Stimulated activated naive CD8-positive, alpha-beta T cell treated with anti-CD3 and anti-CD28 coated beads, Interleukin-15, amount 100 ng/mL, for 72 hours (primary cell): ENCODE data around the gene FAM216A.
A peak's percentile ranks its signal among the peaks of the same experiment; 100 is the strongest.
"Not testable (repeated sequence)": the region's sequence is repeated elsewhere in the genome, so short reads cannot be mapped to it uniquely, and the experiment has no call there.

Source experiments
- ATAC-seq: fragments of 150-1000 bp; cut with Tn5 transposase; 2 replicates; pipeline ENCODE4 v1.10.0; 2021; ENCODE audit warnings: mild to moderate bottlenecking, moderate library complexity
- DNase-seq, 2 donors: peaks; one replicate each; pipeline ENCODE4 v3.0.0; 2021 to 2022
- H3K27ac Mint-ChIP-seq, 2 donors: one replicate each; pipeline ENCODE4 v1.8.0; 2022; ENCODE audit warnings: mild to moderate bottlenecking in 2 of 2, mixed read lengths in 2 of 2, moderate library complexity in 2 of 2
- H3K27me3 Mint-ChIP-seq: one replicate; pipeline ENCODE4 v1.8.0; 2022; ENCODE audit warnings: mixed read lengths
- H3K4me1 Mint-ChIP-seq: one replicate; pipeline ENCODE4 v1.8.0; 2022; ENCODE audit warnings: mild to moderate bottlenecking, mixed read lengths
- H3K4me3 Mint-ChIP-seq, 2 donors: one replicate each; pipeline ENCODE4 v1.8.0; 2022; ENCODE audit warnings: mild to moderate bottlenecking in 2 of 2, mixed read lengths in 2 of 2, moderate library complexity in 1 of 2
- H3K9me3 Mint-ChIP-seq, 2 donors: one replicate each; pipeline ENCODE4 v1.8.0; 2022; ENCODE audit warnings: mixed read lengths in 2 of 2

Gene FAM216A

GRCh38 chr12:110465024-110465423 lies 3.6 kb upstream of the FAM216A start:
- Mint-ChIP-seq H3K27ac (no peak overlapping the region), H3K9me3 (no peaks in the 10 kb centered on the region), H3K4me3 (no peak overlapping the region), H3K4me1 (peaks cover 38% of the 10 kb centered on the region), H3K27me3 (no peaks in the 10 kb centered on the region)
- ATAC-seq (no peak), DNase-seq (no peak)

- H3K9me3 Mint-ChIP-seq, ATAC-seq, H3K4me3 Mint-ChIP-seq, H3K27ac Mint-ChIP-seq, DNase-seq, H3K27me3 Mint-ChIP-seq: not testable (repeated sequence)
- H3K4me1 Mint-ChIP-seq: peaks cover 45% of the 10 kb centered on the region
Observed at GRCh38 chr12:110465765-110466164, 2.9 kb upstream of the FAM216A start.

GRCh38 chr12:110466791-110467190 lies 1.9 kb upstream of the FAM216A start:
- no peak for DNase-seq
- Mint-ChIP-seq H3K27ac (no peak overlapping the region), H3K4me1 (peaks cover 56% of the 10 kb centered on the region), H3K4me3 (peak overlapping the region; percentile 90 to 100), H3K9me3 (no peaks in the 10 kb centered on the region), H3K27me3 (no peaks in the 10 kb centered on the region)
- ATAC-seq: no peak

- ATAC-seq: peak; percentile 0
- no peaks in the 10 kb centered on the region for H3K9me3 Mint-ChIP-seq
- no peaks in the 10 kb centered on the region for H3K27me3 Mint-ChIP-seq
- H3K27ac Mint-ChIP-seq: peak overlapping the region; percentile 98 to 99
- H3K4me3 Mint-ChIP-seq: peak overlapping the region; percentile 90 to 100
- no peak for DNase-seq
- H3K4me1 Mint-ChIP-seq: peaks cover 56% of the 10 kb centered on the region
Observed at GRCh38 chr12:110467847-110468213, 815 bp upstream of the FAM216A start.

GRCh38 chr12:110475426-110475825 lies 6.8 kb downstream of the FAM216A start:
- Mint-ChIP-seq H3K27me3 (no peaks in the 10 kb centered on the region), H3K27ac (no peak overlapping the region), H3K4me3 (no peak overlapping the region), H3K4me1 (peaks cover 31% of the 10 kb centered on the region), H3K9me3 (no peaks in the 10 kb centered on the region)
- DNase-seq (no peak), ATAC-seq (no peak)

- DNase-seq (no peak), ATAC-seq (no peak)
- H3K27me3 Mint-ChIP-seq: no peaks in the 10 kb centered on the region
- H3K4me3 Mint-ChIP-seq: peak overlapping the region; percentile 71 to 81
- H3K4me1 Mint-ChIP-seq: peaks cover 32% of the 10 kb centered on the region
- peak overlapping the region; percentile 90 to 97 for H3K27ac Mint-ChIP-seq
- no peaks in the 10 kb centered on the region for H3K9me3 Mint-ChIP-seq
Observed at GRCh38 chr12:110498984-110499706, 30.5 kb downstream of the FAM216A start.

GRCh38 chr12:110501399-110501751 lies 32.7 kb downstream of the FAM216A start:
- H3K4me1 Mint-ChIP-seq: peaks cover 32% of the 10 kb centered on the region
- H3K4me3 Mint-ChIP-seq: peak overlapping the region; percentile 91 to 98
- H3K9me3 Mint-ChIP-seq: no peaks in the 10 kb centered on the region
- DNase-seq: no peak
- ATAC-seq: no peak
- no peaks in the 10 kb centered on the region for H3K27me3 Mint-ChIP-seq
- H3K27ac Mint-ChIP-seq: peak overlapping the region; percentile 98 to 99

- peak; percentile 99 to 100 for DNase-seq
- ATAC-seq: peak; percentile 97
- H3K27ac Mint-ChIP-seq: peak within 1 kb of the TSS; percentile 98 to 99
- H3K27me3 Mint-ChIP-seq: no peaks in the 10 kb centered on the region
- H3K4me1 Mint-ChIP-seq: peaks cover 32% of the 10 kb centered on the region
- peak within 1 kb of the TSS; percentile 91 to 98 for H3K4me3 Mint-ChIP-seq
- H3K9me3 Mint-ChIP-seq: no peaks in the 10 kb centered on the region
Observed at GRCh38 chr12:110501752-110502738, 33.4 kb downstream of the FAM216A start, which contains the start of the genes RAD9B and VPS29. Gene RAD9B (plus strand): TSS chr12:110502331. CDS start chr12:110502338, 7 bp downstream. Gene VPS29 (minus strand): TSS chr12:110502111. CDS start chr12:110502051, 60 bp downstream.

GRCh38 chr12:110503432-110503831 lies 34.8 kb downstream of the FAM216A start:
- Mint-ChIP-seq H3K9me3 (no peaks in the 10 kb centered on the region), H3K27ac (peak overlapping the region in 1 of 2 donors; percentile 98), H3K4me1 (peaks cover 32% of the 10 kb centered on the region), H3K4me3 (peak overlapping the region in 1 of 2 donors; percentile 26), H3K27me3 (no peaks in the 10 kb centered on the region)
- DNase-seq (no peak), ATAC-seq (no peak)

- Mint-ChIP-seq H3K4me3 (no peak overlapping the region), H3K9me3 (no peaks in the 10 kb centered on the region), H3K4me1 (peaks cover 16% of the 10 kb centered on the region), H3K27ac (no peak overlapping the region), H3K27me3 (no peaks in the 10 kb centered on the region)
- ATAC-seq (no peak), DNase-seq (no peak)
Observed at GRCh38 chr12:110505332-110505731, 36.7 kb downstream of the FAM216A start.

- DNase-seq (no peak), ATAC-seq (no peak)
- Mint-ChIP-seq H3K27ac (no peak overlapping the region), H3K4me1 (no peaks in the 10 kb centered on the region), H3K4me3 (no peak overlapping the region), H3K9me3 (no peaks in the 10 kb centered on the region), H3K27me3 (no peaks in the 10 kb centered on the region)
Observed at GRCh38 chr12:110508071-110508586, 39.5 kb downstream of the FAM216A start.

- no peak overlapping the region for H3K4me3 Mint-ChIP-seq
- no peak for DNase-seq
- no peaks in the 10 kb centered on the region for H3K27me3 Mint-ChIP-seq
- no peaks in the 10 kb centered on the region for H3K9me3 Mint-ChIP-seq
- ATAC-seq: no peak
- no peaks in the 10 kb centered on the region for H3K4me1 Mint-ChIP-seq
- no peak overlapping the region for H3K27ac Mint-ChIP-seq
Observed at GRCh38 chr12:110513842-110514241, 45.2 kb downstream of the FAM216A start.

- H3K9me3 Mint-ChIP-seq: no peaks in the 10 kb centered on the region
- H3K27me3 Mint-ChIP-seq: no peaks in the 10 kb centered on the region
- no peak overlapping the region for H3K27ac Mint-ChIP-seq
- H3K4me3 Mint-ChIP-seq: no peak overlapping the region
- H3K4me1 Mint-ChIP-seq: no peaks in the 10 kb centered on the region
- DNase-seq (no peak), ATAC-seq (no peak)
Observed at GRCh38 chr12:110514363-110514762, 45.7 kb downstream of the FAM216A start.

- H3K9me3 Mint-ChIP-seq: no peaks in the 10 kb centered on the region
- no peaks in the 10 kb centered on the region for H3K27me3 Mint-ChIP-seq
- DNase-seq (no peak), ATAC-seq (no peak)
- H3K27ac Mint-ChIP-seq: no peak overlapping the region
- H3K4me1 Mint-ChIP-seq: no peaks in the 10 kb centered on the region
- no peak overlapping the region for H3K4me3 Mint-ChIP-seq
Observed at GRCh38 chr12:110516995-110517394, 48.4 kb downstream of the FAM216A start.

GRCh38 chr12:110518014-110518413 lies 49.4 kb downstream of the FAM216A start:
- not testable (repeated sequence) for ATAC-seq, DNase-seq, H3K27ac Mint-ChIP-seq, H3K27me3 Mint-ChIP-seq, H3K9me3 Mint-ChIP-seq, H3K4me3 Mint-ChIP-seq, H3K4me1 Mint-ChIP-seq
